KBM-7 (cell line): ENCODE measurements around the gene KRT3.

Experiments used
- DNase-seq: peaks from one replicate; pipeline ENCODE4 v3.0.0-alpha.2; 2015
- in situ Hi-C: fragments of 300-500 bp; cut with MboI; formaldehyde crosslinking; loops from 2 replicates; pipeline ENCODE4 v1.14.3; 2020; ENCODE audit warnings: low sequenced_read_pairs, low pct_unique_long_range_greater_than_20kb, mixed read lengths

Gene KRT3

GRCh38 chr12:52788192-52788875 lies 7.6 kb downstream of the KRT3 start:
- in situ Hi-C loops, result no loop called here
- DNase-seq, result no peak

GRCh38 chr12:52787324-52788191 lies 8.4 kb downstream of the KRT3 start:
- no peak for DNase-seq
- in situ Hi-C loops, result no loop called here

- in situ Hi-C loops, result no loop called here
Measured at GRCh38 chr12:52784909-52785308, 11.0 kb downstream of the KRT3 start.

GRCh38 chr12:52783563-52784316 lies 12.2 kb downstream of the KRT3 start:
- in situ Hi-C loops, result no loop called here
- no peak for DNase-seq

More at GRCh38 chr12:52784909-52785308, 11.0 kb downstream of the KRT3 start:
- DNase-seq, result no peak

GRCh38 chr12:52782502-52782901 lies 13.4 kb downstream of the KRT3 start:
- in situ Hi-C loops, result no loop called here
- no peak for DNase-seq

GRCh38 chr12:52781399-52782082 lies 14.4 kb downstream of the KRT3 start:
- in situ Hi-C loops, result no loop called here
- DNase-seq, result no peak

- no peak for DNase-seq
- in situ Hi-C loops, result no loop called here
Measured at GRCh38 chr12:52779914-52780313, 16.0 kb downstream of the KRT3 start.

- DNase-seq, result no peak
- in situ Hi-C loops, result no loop called here
Measured at GRCh38 chr12:52778833-52779232, 17.1 kb downstream of the KRT3 start.

GRCh38 chr12:52777566-52777965 lies 18.4 kb downstream of the KRT3 start:
- in situ Hi-C loops, result no loop called here

GRCh38 chr12:52776913-52777395 lies 19.0 kb downstream of the KRT3 start, which contains the start of gene KRT76:
KRT76 (minus strand) TSS chr12:52777345; CDS start chr12:52777291, 54 bp downstream.
- in situ Hi-C loops, result no loop called here
- DNase-seq, result no peak

More at GRCh38 chr12:52777566-52777965, 18.4 kb downstream of the KRT3 start:
- no peak for DNase-seq

GRCh38 chr12:52776435-52776834 lies 19.5 kb downstream of the KRT3 start:
- DNase-seq, result no peak
- in situ Hi-C loops, result no loop called here

GRCh38 chr12:52774629-52775250 lies 21.2 kb downstream of the KRT3 start:
- DNase-seq, result no peak
- in situ Hi-C loops, result no loop called here

GRCh38 chr12:52772772-52773171 lies 23.1 kb downstream of the KRT3 start:
- in situ Hi-C loops, result no loop called here
- no peak for DNase-seq

- DNase-seq, result no peak
- in situ Hi-C loops, result no loop called here
Measured at GRCh38 chr12:52772188-52772587, 23.7 kb downstream of the KRT3 start.

GRCh38 chr12:52771505-52771904 lies 24.4 kb downstream of the KRT3 start:
- DNase-seq, result no peak
- in situ Hi-C loops, result no loop called here

GRCh38 chr12:52771088-52771487 lies 24.8 kb downstream of the KRT3 start:
- DNase-seq, result no peak
- in situ Hi-C loops, result no loop called here

GRCh38 chr12:52769946-52770345 lies 26.0 kb downstream of the KRT3 start:
- in situ Hi-C loops, result no loop called here
- DNase-seq, result no peak

GRCh38 chr12:52769354-52769753 lies 26.6 kb downstream of the KRT3 start:
- in situ Hi-C loops, result no loop called here
- DNase-seq, result no peak
